Right lung (tissue), 5 donors: ENCODE results near the gene GNG4. TPM values are rescaled to one million over a fixed set of nuclear protein-coding genes. Genes with fewer than 3 reads are reported as not detected.
A peak's percentile ranks its signal among the peaks of the same experiment; 100 is the strongest.
"Not testable (repeated sequence)": the region's sequence is repeated elsewhere in the genome, so short reads cannot be mapped to it uniquely, and the experiment has no call there.

Experiments used
- DNase-seq, 2 donors: peaks; one replicate each; pipeline ENCODE4 v3.0.0-alpha.2; 2013
- polyA plus RNA-seq, 5 donors: library from polyadenylated mRNA; unstranded; fragments of 120-200 nt; gene quantifications; one replicate each; pipeline versions ENCODE4 v1.2.1 to v1.2.3, GENCODE V29; 2013; ENCODE audit warnings: inconsistent platforms in 1 of 5, low replicate concordance in 1 of 5; ENCODE audit not compliant: insufficient read length in 5 of 5, insufficient read depth in 1 of 5

Gene GNG4
- polyA plus RNA-seq, 5 donors = 1.3 to 2.8 (median 1.7) TPM

DNA sequence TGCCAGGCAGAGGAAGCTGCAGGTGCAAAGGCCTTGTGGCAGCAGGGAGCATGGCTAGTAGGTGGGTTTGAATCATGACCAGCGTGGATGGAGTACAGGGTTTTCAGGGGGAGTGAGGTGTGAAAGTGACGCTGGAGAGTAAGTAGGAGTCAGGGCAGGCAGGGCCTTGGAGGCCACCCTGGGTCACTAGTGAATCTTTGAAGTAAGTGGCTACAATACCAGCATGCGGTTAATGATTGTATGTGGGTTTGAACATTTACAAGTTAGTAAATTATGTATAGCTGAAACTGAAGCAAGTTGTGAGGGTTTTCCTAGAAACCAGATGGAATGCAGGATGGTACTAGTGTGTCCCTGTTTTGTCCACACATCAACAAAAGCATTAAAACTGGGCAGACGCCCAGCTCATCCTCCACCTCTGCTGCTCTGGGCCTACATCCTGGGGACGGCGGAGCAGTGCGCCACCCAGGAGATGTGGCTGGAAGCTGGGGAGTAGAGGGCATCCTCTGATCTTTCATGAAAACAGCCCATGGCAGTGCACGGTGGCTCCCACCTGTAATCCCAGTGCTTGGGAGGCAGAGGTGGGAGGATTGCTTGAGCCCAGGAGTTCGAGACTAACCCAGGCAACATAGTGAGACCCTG is 104.2 kb downstream of the GNG4 start:
- no peak for DNase-seq

DNA sequence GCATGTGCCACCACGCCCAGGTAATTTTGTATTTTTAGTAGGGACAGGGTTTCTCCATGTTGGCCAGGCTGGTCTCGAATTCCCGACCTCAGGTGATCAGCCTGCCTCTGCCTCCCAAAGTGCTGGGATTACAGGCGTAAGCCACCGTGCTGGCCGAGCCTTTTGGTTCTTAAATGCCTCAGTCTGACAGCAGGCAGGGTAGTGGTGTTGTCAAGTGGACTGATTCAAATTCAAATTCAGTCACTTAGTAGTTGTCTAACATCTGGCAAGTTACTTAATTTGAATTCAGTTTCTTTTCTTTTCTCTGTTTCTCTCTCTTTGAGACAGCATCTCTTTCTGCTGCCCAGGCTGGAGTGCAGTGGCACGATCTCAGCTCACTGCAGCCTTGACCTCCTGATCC is 106.7 kb downstream of the GNG4 start:
- not testable (repeated sequence) for DNase-seq

DNA sequence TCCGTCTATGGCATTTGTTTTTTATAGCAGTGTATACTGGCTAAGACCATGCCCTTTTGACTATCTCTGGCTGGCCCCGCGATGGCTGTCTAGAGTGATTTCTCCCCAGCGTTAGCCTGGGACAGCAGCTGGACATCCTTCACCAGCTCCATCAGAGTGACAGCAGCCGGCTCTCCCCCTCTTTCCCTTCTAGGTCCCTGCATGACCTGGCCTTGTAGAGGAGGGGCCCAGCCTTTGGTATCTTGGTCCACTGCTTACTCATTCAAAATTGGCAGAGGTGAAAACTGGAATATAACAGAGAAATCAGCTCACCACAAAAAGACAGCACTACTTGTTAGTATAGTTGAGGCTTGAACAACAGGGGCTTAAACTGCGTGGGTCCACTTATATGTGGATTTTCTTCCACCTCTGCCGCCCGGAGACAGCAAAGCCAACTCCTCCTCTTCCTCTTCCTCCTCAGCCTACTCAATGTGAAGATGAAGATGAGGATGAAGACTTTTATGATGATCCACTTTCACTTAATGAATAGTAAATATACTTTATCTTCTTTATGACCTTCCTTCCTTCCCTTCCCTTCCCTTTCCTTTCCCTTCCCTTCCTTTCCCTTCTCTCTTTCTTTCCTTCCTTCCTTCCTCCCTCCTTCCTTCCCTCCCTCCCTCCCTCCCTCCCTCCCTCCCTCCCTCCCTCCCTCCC is 116.0 kb downstream of the GNG4 start:
- DNase-seq = no peak

DNA sequence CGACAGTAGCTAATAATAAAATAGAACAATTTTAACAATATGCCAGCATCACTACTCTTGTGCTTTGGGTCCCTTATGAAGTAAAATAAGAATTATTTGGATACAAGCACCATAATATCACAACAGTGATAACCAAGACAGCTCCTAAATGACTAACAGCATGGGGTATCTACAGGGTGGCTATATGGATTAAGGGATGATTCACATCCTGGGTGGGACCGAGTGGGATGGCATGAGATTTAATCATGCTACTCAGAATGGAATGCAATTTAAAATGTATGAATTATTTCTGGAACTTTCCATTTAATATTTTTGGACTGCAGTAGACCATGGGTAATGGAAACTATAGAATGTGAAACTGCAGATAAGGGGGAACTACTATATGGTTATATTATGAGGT is 117.2 kb downstream of the GNG4 start:
- DNase-seq = no peak

DNA sequence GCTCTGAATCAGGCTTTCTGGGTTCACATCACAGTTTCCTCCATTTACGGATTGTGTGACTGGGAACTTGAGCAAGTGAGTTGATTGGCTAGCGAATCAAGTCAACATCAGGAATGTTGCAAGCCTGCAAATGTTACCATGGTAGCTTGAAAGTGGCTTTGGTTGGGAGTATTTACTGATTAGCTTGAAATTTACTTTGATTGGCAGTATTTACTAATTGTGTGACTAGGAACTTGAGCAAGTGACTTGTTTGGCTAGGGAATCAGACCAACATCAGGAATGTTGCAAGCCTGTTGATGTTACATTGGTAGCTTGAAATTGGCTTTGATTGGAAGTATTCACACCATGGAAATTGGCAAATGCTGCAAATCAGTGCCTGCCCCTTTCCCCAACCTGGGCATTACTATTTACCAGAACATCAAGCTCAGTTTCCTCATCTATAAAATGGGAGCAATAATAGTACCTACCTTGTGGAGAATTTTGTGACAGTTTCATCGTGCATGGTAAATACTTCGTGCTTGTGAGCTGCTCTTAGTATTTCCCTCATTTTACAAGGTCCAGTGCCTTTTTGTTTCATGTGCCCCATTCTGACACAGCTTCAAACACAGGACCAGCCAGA is 122.3 kb downstream of the GNG4 start:
- DNase-seq = no peak

DNA sequence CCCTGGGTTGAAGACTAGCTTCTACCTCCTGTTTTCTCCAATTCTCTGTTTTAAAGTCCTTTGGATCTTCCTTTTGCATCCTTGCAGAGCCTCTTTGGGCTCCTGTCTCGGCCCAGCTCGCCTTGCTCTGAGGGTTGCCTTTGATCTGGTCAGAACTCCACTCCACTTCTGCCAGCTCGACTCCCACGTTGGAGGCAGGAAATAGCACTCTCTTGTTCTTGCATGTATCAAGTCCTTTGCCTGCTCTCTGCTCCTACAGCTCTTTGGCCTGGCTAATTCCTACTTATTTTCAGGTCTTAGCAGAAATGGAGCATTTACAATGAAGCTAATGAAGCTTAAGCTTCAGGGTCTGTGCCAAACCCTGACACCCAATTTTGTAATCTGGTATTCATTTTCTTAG is 124.3 kb downstream of the GNG4 start:
- DNase-seq = no peak

DNA sequence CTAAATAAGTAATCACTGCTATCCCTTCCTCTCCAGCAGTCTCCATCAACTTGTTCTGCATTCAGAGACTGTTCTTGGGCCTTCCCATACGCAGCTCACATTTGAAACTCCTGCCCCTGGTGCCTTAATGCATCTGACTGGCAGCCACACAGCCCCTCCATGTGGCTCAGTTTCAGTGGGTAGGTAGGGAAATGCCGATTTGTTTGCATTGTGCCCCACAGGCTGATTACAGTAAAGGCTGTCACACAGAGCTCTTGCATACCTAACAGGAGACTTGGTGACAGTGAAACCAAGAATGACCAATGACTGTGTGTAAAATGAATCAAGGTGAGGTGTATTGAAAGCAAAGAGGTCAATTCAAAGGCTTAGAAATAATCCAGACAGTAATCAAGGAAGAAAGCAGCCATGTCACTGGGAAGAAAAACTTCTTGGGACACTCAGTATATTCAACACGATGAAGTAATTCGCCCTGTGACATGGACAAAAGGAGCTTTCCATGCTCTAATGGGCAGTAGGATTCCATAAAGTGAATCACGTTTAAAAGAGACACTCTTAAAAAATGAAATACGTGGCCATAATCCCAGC is 132.6 kb downstream of the GNG4 start:
- no peak for DNase-seq

DNA sequence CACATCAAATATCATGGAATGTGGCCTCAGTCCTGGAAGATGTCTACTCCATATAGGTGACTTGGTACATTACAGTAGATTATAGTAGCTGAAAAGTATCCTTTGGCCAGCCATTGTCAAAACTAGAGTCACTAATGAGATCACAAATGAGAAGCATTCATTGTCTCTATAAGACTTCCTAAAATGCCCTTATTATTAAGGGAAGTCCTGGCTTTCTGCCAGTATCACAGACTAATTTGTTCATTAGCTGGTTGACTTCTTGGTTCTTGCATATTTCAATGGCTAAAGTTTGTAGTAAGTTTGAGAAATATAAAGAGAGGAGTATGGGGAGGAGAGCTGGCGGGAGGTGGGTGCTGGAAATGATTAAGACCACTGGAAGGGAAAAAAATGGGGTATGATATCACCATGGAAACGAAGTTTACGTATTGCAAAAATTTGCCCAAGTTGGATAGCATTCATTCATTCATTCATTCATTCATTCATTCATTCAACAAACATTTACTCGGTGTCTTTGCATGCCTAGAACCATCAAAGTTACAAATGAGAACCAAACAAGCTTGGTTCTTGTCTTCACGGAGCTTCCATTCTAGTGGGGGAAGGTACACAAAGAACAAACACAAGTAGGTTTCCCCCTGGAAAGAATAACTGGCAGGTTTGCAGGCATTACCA is 133.6 kb downstream of the GNG4 start:
- no peak for DNase-seq

DNA sequence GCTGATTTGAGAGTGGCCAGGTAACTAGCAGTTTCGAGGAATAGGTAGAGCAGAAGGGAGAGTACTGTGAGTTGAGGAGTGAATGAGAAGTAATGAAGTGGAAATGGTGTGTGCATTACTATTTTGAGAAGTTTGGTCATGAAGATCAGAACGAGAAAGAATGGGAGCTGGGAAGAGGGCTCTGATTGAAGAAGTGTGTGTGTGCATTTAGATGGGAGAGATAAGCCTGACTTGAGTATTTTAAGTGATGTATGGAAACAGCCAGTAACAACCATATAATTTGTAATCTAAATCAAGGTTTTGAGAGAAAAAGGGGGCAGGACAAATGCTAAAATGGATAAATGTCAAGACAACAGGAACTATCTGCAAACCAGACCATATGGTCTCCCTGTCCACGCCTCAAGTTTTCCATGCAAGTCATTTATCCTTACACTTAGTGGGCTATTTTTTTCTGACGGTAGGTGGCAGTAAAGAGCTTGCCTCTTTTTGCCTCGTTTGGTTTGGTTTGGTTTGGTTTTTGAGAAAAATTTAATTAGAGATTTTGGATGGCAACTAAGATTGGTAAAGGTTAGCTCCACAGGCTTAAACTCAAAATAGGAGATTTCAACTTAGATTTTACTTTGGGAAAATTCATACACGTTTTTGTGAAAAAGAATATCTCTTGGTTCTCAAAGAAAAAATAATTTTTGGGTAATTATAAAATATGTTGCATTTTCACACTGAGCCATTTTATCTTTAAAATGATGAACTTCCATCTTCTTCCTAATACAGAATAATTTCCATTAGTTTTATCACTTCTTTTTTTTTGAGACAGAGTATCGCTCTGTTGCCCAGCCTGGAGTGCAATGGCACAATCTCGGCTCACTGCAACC is 135.9 kb downstream of the GNG4 start:
- DNase-seq = peak; percentile 42 to 73

DNA sequence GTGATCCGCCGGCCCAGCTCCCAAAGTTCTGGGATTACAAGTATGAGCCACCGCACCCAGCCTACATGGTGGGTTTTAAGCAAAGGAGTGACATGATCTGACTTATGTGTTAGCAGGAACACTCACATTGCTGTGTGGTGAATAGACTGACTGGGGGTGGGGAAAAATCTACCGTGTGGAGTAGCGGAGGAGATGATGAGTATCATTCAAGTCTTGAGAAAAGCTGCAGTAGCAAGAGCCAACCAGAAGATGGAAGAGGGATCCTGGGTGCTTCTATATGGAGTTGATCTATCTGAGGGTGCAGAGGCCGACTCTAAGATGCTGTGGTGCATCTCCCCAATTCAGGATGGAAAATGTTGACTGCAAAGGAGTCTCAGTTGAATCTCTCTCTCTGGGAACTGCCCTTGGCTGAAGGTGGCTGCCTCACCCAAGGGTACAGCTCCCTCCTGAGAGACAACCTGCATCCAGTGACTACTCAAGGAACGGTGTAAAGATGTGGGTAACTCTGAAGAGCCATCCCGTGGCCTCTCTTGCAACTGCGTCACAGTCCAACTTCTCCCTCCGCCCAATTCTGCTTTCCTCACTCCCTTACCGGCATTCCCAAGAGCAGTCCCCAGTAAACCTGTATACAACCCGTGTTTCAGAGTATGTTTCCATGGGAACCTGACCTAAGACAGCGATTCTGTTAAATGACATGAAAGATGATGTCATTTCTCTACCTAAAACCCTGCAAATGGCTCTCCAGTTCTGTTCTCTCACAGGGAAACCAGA is 137.9 kb downstream of the GNG4 start:
- DNase-seq = no peak

DNA sequence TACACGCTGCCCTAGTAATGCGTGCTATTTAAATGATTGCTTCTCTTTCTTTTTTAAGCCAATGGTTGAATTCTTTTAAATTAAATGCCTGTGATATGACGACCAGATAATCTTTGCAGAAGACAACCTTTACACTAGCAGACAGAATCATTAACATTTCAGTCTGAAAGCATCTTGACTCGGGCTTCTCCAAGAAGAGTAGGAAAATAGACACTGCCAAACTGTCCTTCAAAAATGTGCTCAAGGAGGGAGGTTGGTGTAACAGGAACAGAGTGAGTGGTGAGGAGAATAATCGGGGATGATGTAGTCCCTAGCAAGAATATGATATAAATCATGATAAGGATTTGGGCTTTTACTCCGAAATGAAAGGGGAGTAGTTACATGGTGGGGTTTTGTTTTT is 138.8 kb downstream of the GNG4 start:
- no peak for DNase-seq

DNA sequence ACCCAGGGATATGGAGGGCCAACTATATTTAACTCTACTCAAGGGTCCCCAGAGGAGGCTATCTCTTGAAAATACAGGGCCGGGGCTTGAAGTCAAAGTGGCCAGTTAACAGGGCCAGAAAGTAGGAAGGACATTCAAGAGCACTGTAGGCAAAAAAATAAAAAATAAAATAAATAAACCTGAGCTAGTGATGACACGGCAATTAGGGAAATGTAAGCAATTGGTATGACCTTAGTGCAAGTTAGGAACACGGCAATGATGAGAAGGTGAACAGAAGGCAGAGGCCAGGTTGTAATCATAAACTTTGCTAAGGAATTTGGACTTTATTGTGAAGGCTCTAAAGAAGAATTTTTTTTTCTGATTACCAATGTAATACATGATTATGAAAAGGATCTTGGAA is 142.0 kb downstream of the GNG4 start:
- no peak for DNase-seq

DNA sequence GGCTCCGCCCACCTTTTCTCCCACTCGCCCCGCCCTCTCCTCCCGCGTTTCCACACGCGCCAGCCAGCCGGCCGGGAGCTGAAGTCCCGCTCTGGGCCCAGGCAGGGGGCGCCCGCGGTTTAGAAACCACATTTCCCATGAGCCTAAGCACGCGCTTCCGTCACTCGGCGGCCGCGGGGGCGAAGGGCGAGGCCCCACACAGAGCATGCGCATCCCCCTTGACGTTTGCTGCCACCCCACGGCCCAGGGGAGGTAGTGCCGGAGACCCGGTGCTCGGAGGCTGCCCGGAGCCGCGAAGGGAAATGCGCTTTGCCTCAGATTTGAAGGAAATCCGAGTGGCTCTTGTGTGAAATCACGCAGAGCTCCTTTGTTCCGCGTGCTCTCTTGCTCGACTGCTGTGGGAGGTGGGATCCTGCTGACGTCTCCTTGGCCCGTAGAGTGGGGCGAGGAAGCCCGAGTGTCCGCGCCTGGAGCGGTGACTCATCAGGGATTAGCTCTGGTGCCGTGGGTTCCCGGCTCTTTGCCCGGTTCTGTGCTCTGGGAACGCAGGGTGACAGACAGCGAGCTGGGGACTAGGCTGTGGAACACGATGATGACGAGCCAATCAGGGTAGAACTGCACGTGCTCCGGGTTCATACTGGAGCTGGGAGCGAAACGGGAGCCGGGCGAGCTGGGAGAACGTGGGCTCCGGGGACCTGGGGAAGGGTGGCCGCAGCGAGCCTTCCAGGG is 144.9 kb downstream of the GNG4 start:
- DNase-seq = peak; percentile 99

DNA sequence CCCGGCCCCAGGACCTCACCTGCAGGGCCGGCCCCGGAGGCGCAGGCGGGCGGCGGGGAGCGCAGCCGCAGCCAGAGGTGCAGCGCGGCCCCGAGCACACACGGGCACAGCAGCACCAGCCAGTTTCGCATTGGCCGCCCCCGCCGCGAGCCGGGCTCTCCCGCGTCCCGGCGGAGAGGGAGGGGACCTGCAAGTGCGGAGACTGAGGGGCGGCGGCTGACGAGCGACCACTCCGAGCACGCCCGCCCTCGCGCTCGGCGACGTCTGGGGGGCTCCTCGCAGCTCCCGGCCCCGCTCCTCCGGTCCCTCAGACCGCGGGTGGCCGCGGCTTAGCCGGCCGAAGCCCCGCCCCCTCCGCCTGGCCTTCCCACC is 145.5 kb downstream of the GNG4 start, which contains the start of gene B3GALNT2:
Gene B3GALNT2 (minus strand): TSS at position 331 of the 372 bp plus-strand sequence. CDS start 200 bp downstream, at position 131.
- DNase-seq = no peak

DNA sequence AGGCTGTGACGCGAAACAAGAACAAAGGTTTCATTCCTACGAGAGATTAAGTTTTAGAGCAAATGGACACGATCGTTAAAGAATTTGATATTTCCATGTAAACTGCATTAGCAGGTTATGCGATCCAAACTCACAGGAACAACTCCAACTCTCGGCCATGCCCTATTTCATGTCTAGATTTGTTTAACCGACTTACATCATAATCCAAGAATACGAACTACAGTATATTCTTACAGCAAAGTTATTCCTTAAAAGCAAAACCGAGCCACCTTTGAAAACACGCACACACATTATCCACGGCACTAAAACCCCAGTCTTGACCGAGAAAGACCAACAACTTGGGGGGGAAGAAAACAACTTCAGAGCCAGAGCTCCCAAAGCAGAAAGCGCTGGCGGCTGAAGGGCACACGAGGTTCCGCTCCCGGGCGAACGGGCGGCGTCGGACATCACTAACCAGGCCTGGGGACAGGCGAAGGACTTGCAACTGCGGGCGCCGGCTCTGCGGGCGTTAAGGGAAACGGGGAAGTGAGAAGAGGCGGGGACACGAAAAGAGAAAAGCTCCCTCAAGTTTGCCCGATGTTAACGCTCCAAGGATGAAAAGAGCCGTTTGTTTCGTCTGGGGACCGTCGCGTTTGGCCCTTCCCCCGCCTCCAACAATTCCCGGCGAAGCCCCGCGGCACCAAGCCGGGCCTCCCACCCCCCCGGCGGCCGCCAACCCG is 146.0 kb downstream of the GNG4 start:
- peak; percentile 63 to 67 for DNase-seq

DNA sequence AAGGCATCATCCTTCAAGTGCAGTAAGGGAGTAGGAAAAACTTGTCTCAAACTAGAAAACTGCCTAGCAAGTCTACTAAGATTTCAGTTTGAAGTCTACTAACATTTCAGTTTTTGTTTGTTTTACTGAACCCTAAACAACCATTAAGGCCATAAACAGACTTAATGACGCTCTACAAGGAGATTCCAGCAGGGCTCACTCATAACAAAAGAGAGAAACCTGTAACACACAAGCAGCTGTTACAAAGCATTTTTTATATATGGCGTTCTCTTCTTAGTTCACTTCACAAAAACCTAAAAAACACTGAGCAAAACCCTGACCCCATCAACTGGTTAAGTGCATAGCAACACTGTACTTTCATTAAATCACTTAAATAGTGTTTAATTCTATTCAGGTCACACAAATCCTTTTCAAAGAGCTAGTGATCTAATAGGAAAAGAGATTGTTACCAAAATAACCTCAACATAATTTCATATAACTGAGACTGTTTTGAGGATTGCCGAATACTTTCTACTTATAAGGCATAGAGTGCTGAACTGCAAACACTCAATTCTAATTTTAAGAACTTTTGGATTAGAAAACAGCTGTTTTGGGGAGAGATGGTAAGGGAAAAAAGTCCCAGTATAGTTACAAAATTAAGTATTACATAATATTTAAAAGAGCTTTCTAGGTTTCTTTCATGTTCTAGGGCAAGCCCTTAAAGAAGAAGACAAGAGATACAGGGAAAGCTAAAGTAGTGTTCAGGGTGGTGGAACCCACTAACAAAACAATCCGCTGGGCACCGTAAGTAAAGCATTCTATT is 146.8 kb downstream of the GNG4 start:
- peak; percentile 18 to 27 for DNase-seq

DNA sequence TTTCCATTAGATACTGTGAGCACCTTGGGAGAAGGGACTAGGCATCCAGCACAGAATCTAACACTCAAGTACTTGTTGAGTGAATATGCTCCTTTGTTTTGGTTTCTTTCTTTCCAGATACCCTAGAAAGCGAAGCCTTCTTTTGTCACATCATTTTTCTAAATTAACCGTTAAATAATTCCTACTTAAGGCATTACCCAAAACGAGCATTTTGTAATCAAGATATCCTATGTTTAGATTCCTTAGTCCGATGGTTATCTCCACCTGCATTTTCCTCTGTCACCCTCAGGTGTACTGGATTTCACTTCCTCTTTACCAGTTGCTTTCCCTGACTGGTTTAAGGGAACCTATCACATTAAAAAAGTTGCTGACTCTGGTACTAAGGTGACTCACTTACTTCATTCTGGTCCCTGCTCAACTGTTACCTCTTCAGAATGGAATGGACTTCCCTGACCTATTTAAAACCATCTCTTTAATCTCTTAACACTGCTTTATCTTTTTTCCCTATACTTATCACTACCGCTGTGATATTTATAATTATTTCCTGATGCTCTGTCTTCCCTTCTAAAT is 148.5 kb downstream of the GNG4 start:
- DNase-seq = no peak
